ENCODE measurements around the gene FAM168A.

DNA sequence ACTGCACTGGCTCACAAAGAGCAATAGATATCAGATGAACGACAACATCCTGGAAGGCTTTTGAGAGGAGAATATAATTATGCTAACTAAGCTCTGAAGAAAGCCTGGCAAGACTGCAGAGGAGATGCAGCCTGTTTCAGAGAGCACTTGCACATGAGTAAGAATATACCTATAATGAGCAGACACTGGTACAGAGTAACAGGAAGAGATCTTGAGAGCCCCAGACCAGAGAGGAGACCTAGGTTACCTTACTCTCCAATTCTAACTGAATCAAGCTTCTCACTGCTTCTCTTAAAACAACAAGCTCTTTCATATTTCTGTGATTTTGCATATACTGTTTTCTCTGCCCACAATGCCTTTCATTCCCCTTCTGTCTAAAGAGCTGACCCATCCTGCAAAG lies 66.5 kb downstream of the FAM168A start:
- TF ChIP-seq, protein P1, sequence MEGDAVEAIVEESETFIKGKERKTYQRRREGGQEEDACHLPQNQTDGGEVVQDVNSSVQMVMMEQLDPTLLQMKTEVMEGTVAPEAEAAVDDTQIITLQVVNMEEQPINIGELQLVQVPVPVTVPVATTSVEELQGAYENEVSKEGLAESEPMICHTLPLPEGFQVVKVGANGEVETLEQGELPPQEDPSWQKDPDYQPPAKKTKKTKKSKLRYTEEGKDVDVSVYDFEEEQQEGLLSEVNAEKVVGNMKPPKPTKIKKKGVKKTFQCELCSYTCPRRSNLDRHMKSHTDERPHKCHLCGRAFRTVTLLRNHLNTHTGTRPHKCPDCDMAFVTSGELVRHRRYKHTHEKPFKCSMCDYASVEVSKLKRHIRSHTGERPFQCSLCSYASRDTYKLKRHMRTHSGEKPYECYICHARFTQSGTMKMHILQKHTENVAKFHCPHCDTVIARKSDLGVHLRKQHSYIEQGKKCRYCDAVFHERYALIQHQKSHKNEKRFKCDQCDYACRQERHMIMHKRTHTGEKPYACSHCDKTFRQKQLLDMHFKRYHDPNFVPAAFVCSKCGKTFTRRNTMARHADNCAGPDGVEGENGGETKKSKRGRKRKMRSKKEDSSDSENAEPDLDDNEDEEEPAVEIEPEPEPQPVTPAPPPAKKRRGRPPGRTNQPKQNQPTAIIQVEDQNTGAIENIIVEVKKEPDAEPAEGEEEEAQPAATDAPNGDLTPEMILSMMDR (IDR thresholded peaks at IDR 0.05 in 8 of 11, conservative IDR thresholded peaks at IDR 0.05 in 3 of 11) = no peak
- TF ChIP-seq POLR2A (IDR thresholded peaks at IDR 0.05) = no peak

Measured in spleen (tissue), 7 donors.